ENCODE results near the gene KLK4. TPM values are rescaled to one million over a fixed set of nuclear protein-coding genes. Genes with fewer than 3 reads are reported as not detected.

The KLK4 gene
- total and polyA plus RNA-seq, 9 of the 15 experiments (the other 6 are each of a cell fraction or from before 2014, with no cell fraction given), result not detected

GRCh38 chr19:50898018-50898417 is 13.2 kb downstream of the KLK4 start:
- no peak for FAIRE-seq
- CTCF ChIA-PET (ENCODE audit: low intra/inter-chr PET ratio), result no interaction called here
- no peak for TF ChIP-seq MBD2 (IDR thresholded peaks at IDR 0.05; ENCODE audit: borderline replicate concordance, low read depth)
- TF ChIP-seq ETV6 (IDR thresholded peaks at IDR 0.05; ENCODE audit: borderline replicate concordance in 1 of 2, low read depth in 2 of 2, low read length in 1 of 2), result no peak
- TF ChIP-seq ETV6 (CRISPR knock-in tag; IDR thresholded peaks at IDR 0.05; ENCODE audit: borderline replicate concordance), result no peak
- no peak for TF ChIP-seq CEBPZ (IDR thresholded peaks at IDR 0.05; ENCODE audit: borderline replicate concordance, low read depth, low read length)
- TF ChIP-seq RCOR1 (IDR thresholded peaks at IDR 0.05; ENCODE audit: borderline replicate concordance in 1 of 2, low read depth in 2 of 2, low read length in 2 of 2), result 0 out of 4 replicates have a peak, but pooled peaks of 1 of the 2 experiments have one; percentile 19
- no peak for TF ChIP-seq ZBTB7A (IDR thresholded peaks at IDR 0.05; ENCODE audit: borderline replicate concordance, control insufficient read depth, low read depth, low read length)
- TF ChIP-seq KAT8 (IDR thresholded peaks at IDR 0.05; ENCODE audit: low read depth), result no peak
- no peak for TF ChIP-seq CHD4 (IDR thresholded peaks at IDR 0.05; ENCODE audit: insufficient read depth, insufficient replicate concordance, low read depth, low read length, poor library complexity, severe bottlenecking)
- no peak for TF ChIP-seq CREM (IDR thresholded peaks at IDR 0.05; ENCODE audit: low read depth)
- TF ChIP-seq ZNF695 (CRISPR knock-in tag; IDR thresholded peaks at IDR 0.05), result no peak
- no peak for TF ChIP-seq ZNF436 (CRISPR knock-in tag; IDR thresholded peaks at IDR 0.05)
- TF ChIP-seq WHSC1 (IDR thresholded peaks at IDR 0.05; ENCODE audit: low read length), result no peak
- TF ChIP-seq POLR2B (IDR thresholded peaks at IDR 0.05; ENCODE audit: low read depth, partially characterized antibody), result no peak
- TF ChIP-seq E2F6 (IDR thresholded peaks at IDR 0.05; ENCODE audit: borderline replicate concordance in 1 of 2, extremely low read depth in 1 of 2, insufficient read depth in 1 of 2, insufficient read length in 1 of 2, low read depth in 1 of 2, low read length in 1 of 2, poor library complexity in 1 of 2, severe bottlenecking in 1 of 2), result no peak
- TF ChIP-seq RFX5 (IDR thresholded peaks at IDR 0.05; ENCODE audit: low read depth, low read length), result no peak
- no peak for TF ChIP-seq IFI16 (CRISPR knock-in tag; IDR thresholded peaks at IDR 0.05)
- 0 out of 2 replicates have a peak, but pooled peaks have one; percentile 28 for TF ChIP-seq HDAC2 (IDR thresholded peaks at IDR 0.05)
- TF ChIP-seq BRCA1 (IDR thresholded peaks at IDR 0.05), result no peak
- TF ChIP-seq BRCA1 (CRISPR knock-in tag; IDR thresholded peaks at IDR 0.05), result no peak

More at GRCh38 chr19:50898018-50898417, 13.2 kb downstream of the KLK4 start:
- in situ Hi-C loops (cut with MboI), result no loop called here
- BruUV-seq (replicated peaks), result no TSS peak
- H3K4me1 ChIP-seq (replicated peaks in 1 of 2; ENCODE audit: control insufficient read depth in 2 of 2, insufficient read depth in 2 of 2, low read length in 2 of 2), result peaks cover 0 to 11% of the 10 kb centered on the region in 2 experiments; a peak in 3 of 5 replicates
- 14% methylated on average over 4 of the region's 4 CpGs for WGBS (ENCODE audit: insufficient coverage, low coverage, missing lambda C conversion rate)
- no peaks in the 10 kb centered on the region for H3K36me3 ChIP-seq (ENCODE audit: control insufficient read depth, insufficient read depth, low read length)
- no peak overlapping the region for H3K9ac ChIP-seq (ENCODE audit: insufficient read depth in 1 of 2, low read depth in 2 of 2, low read length in 2 of 2)
- 0 out of 2 replicates have a peak, but pooled peaks cover 3% of the 10 kb centered on the region for H3K9me3 ChIP-seq (replicated peaks; ENCODE audit: control insufficient read depth, insufficient read depth, low read depth, low read length)
- H3K4me2 ChIP-seq (ENCODE audit: insufficient read depth, low read length), result no peak overlapping the region
- ATAC-seq, result no peak
- POLR2A ChIA-PET, result no interaction called here
- no peaks in the 10 kb centered on the region for H4K20me1 ChIP-seq (replicated peaks; ENCODE audit: control insufficient read depth, insufficient read depth, low read length)
- H3K27ac ChIP-seq (ENCODE audit: extremely low read depth, low read depth, low read length), result no peak overlapping the region
- no peak for DNase-seq (ENCODE audit: extremely low read depth in 1 of 4, low spot score in 3 of 4)
- intact Hi-C loops (cut with micrococcal nuclease), result no loop called here
- peaks cover 0 to 8% of the 10 kb centered on the region in 2 experiments; a peak in 2 of 5 replicates for H3K27me3 ChIP-seq (ENCODE audit: control insufficient read depth in 2 of 2, insufficient read depth in 2 of 2, low read length in 2 of 2)
- peaks cover 4% of the 10 kb centered on the region for H3K9me1 ChIP-seq (ENCODE audit: control insufficient read depth, insufficient read depth, low read length)
- H3K4me3 ChIP-seq, result no peak overlapping the region
- no peaks in the 10 kb centered on the region for H3K79me2 ChIP-seq (ENCODE audit: control insufficient read depth, insufficient read depth, low read length)
- H2AFZ ChIP-seq (ENCODE audit: low read depth, low read length), result no peak overlapping the region

Measured in K562 (cell line).